Neural cell (in vitro differentiated cells): ENCODE data around the gene HDAC4. TPM values are rescaled to one million over a fixed set of nuclear protein-coding genes. Genes with fewer than 3 reads are reported as not detected.

Experiments used
- H2AFZ ChIP-seq: fragments of 200-600, 300-800 bp; sonication (generic), shearing (Covaris generic); 2 replicates; pipeline ENCODE4 v1.6.0; 2014; ENCODE audit warnings: low read depth, mild to moderate bottlenecking, antibody characterized with exemption, low read length, moderate library complexity
- H3F3A ChIP-seq: fragments of 200-600 bp; shearing (Covaris generic); 2 replicates; pipeline ENCODE4 v1.6.1; 2016; ENCODE audit warnings: mild to moderate bottlenecking, moderate library complexity, mixed read lengths, antibody characterized with exemption, low read length; ENCODE audit not compliant: insufficient read depth, poor library complexity, severe bottlenecking
- H3K27ac ChIP-seq: fragments of 200-600, 300-800 bp; sonication (generic), shearing (Covaris generic); 2 replicates; pipeline ENCODE4 v1.5.1; 2014; ENCODE audit warnings: mild to moderate bottlenecking, low read length, moderate library complexity
- H3K27me3 ChIP-seq: fragments of 300-800, 200-600 bp; sonication (generic), shearing (Covaris generic); 2 replicates; pipeline ENCODE4 v1.6.0; 2014; ENCODE audit warnings: mild to moderate bottlenecking, low read depth, low read length, moderate library complexity; ENCODE audit not compliant: insufficient read depth
- H3K36me3 ChIP-seq: fragments of 300-800, 200-600 bp; sonication (generic), shearing (Covaris generic); 2 replicates; pipeline ENCODE4 v1.5.1; 2014; ENCODE audit warnings: mild to moderate bottlenecking, antibody characterized with exemption, low read length, moderate library complexity; ENCODE audit not compliant: insufficient read depth
- H3K4me2 ChIP-seq: fragments of 300-800, 200-600 bp; sonication (generic), shearing (Covaris generic); 2 replicates; pipeline ENCODE4 v1.6.0; 2014; ENCODE audit warnings: mild to moderate bottlenecking, low read length
- H3K4me3 ChIP-seq: fragments of 300-800, 200-600 bp; sonication (generic), shearing (Covaris generic); 2 replicates; pipeline ENCODE4 v1.5.1; 2014; ENCODE audit warnings: mild to moderate bottlenecking, low read length, moderate library complexity
- H3K79me2 ChIP-seq: fragments of 200-600 bp; shearing (Covaris generic); replicated peaks from 2 replicates; pipeline ENCODE4 v1.6.0; 2014; ENCODE audit warnings: mild to moderate bottlenecking, low read length, moderate library complexity; ENCODE audit not compliant: insufficient read depth
- H3K9ac ChIP-seq: fragments of 300-800, 200-600 bp; sonication (generic), shearing (Covaris generic); 2 replicates; pipeline ENCODE4 v1.6.1; 2016; ENCODE audit warnings: mild to moderate bottlenecking, low read length, mixed read lengths
- H3K9me2 ChIP-seq: fragments of 200-600 bp; shearing (Covaris generic); 2 replicates; pipeline ENCODE4 v1.6.1; 2016; ENCODE audit warnings: mild to moderate bottlenecking, low read length, mixed read lengths; ENCODE audit not compliant: insufficient read depth
- H3K9me3 ChIP-seq: fragments of 200-600, 300-800 bp; sonication (generic), shearing (Covaris generic); 2 replicates; pipeline ENCODE4 v1.6.1; 2016; ENCODE audit warnings: mild to moderate bottlenecking, mixed run types, low read length, moderate library complexity, mixed read lengths
- H4K20me1 ChIP-seq: fragments of 200-600 bp; shearing (Covaris generic); 2 replicates; pipeline ENCODE4 v1.6.1; 2016; ENCODE audit warnings: mild to moderate bottlenecking, mixed run types; ENCODE audit not compliant: insufficient read depth
- CTCF ChIP-seq: fragments of 450-650 bp; IDR thresholded peaks from 2 replicates; pipeline ENCODE4 v1.5.1; 2014; ENCODE audit warnings: antibody characterized with exemption, mild to moderate bottlenecking, moderate library complexity; ENCODE audit not compliant: poor library complexity, severe bottlenecking
- EP300 ChIP-seq: fragments of 450-650 bp; conservative IDR thresholded peaks from 2 replicates; pipeline ENCODE4 v1.6.1; 2014; ENCODE audit warnings: antibody characterized with exemption, mild to moderate bottlenecking, moderate library complexity; ENCODE audit not compliant: poor library complexity, severe bottlenecking
- EZH2 ChIP-seq: fragments of 200-600, 300-800 bp; shearing (Covaris generic), sonication (generic); IDR thresholded peaks from 2 replicates; pipeline ENCODE4 v1.6.1; 2014; ENCODE audit warnings: antibody characterized with exemption, low read length, borderline replicate concordance, mild to moderate bottlenecking; ENCODE audit not compliant: insufficient read depth, poor library complexity, severe bottlenecking
- MXI1 ChIP-seq: fragments of 450-650 bp; conservative IDR thresholded peaks from 2 replicates; pipeline ENCODE4 v1.6.1; 2014; ENCODE audit warnings: antibody characterized with exemption, mild to moderate bottlenecking; ENCODE audit not compliant: poor library complexity, severe bottlenecking
- POLR2AphosphoS5 ChIP-seq: IDR thresholded peaks from 2 replicates; pipeline ENCODE4 v1.6.1; 2012
- RAD21 ChIP-seq: fragments of 450-650 bp; conservative IDR thresholded peaks from 2 replicates; pipeline ENCODE4 v1.6.1; 2014; ENCODE audit warnings: antibody characterized with exemption, mild to moderate bottlenecking, moderate library complexity
- REST ChIP-seq: IDR thresholded peaks from 2 replicates; pipeline ENCODE4 v1.6.1; 2012; ENCODE audit warnings: borderline replicate concordance
- SMC3 ChIP-seq: fragments of 450-650 bp; conservative IDR thresholded peaks from 2 replicates; pipeline ENCODE4 v1.6.1; 2014; ENCODE audit warnings: antibody characterized with exemption, mild to moderate bottlenecking, moderate library complexity; ENCODE audit not compliant: poor library complexity
- TAF1 ChIP-seq: IDR thresholded peaks from 2 replicates; pipeline ENCODE4 v1.6.1; 2012; ENCODE audit warnings: low read depth
- polyA plus RNA-seq: library from polyadenylated mRNA; depleted of rRNA; stranded (reverse); fragments of >200 nt; gene quantifications from 2 replicates; pipeline ENCODE4 v1.2.3, GENCODE V29; 2014

HDAC4 gene
- polyA plus RNA-seq, 1 donor from 2014 or later = 3.4 TPM

GRCh38 chr2:239192975-239193374, 207.8 kb downstream of the HDAC4 start:
- Histone ChIP-seq H3K4me2 (no peak overlapping the region), H3K36me3 (no peaks in the 10 kb centered on the region), H3K27me3 (no peaks in the 10 kb centered on the region), H3K79me2 (no peaks in the 10 kb centered on the region), H3K27ac (no peak overlapping the region), H3K9me2 (no peaks in the 10 kb centered on the region), H4K20me1 (no peaks in the 10 kb centered on the region), H3K4me3 (no peak overlapping the region), H3K9me3 (no peaks in the 10 kb centered on the region), H2AFZ (no peak overlapping the region), H3F3A (no peaks in the 10 kb centered on the region), H3K9ac (no peak overlapping the region)
- no peak for TF ChIP-seq POLR2AphosphoS5
- no peak for TF ChIP-seq MXI1
- TF ChIP-seq SMC3 = no peak
- TF ChIP-seq EP300 = no peak
- TF ChIP-seq REST = no peak
- TF ChIP-seq CTCF = no peak
- no peak for TF ChIP-seq EZH2
- TF ChIP-seq TAF1 = no peak
- no peak for TF ChIP-seq RAD21

- Histone ChIP-seq H4K20me1 (no peaks in the 10 kb centered on the region), H2AFZ (no peak overlapping the region), H3K27me3 (no peaks in the 10 kb centered on the region), H3F3A (no peaks in the 10 kb centered on the region), H3K4me2 (peak overlapping the region; percentile 32), H3K4me3 (peak overlapping the region; percentile 34), H3K9me3 (no peaks in the 10 kb centered on the region), H3K27ac (peak overlapping the region; percentile 37), H3K79me2 (no peaks in the 10 kb centered on the region), H3K9me2 (no peaks in the 10 kb centered on the region), H3K9ac (no peak overlapping the region), H3K36me3 (no peaks in the 10 kb centered on the region)
- TF ChIP-seq EP300 (peak; percentile 66), TAF1 (no peak), POLR2AphosphoS5 (peak; percentile 73), RAD21 (no peak)
These were observed 208.4 kb downstream of the HDAC4 start for GRCh38 chr2:239192456-239192855.
